ENCODE measurements around the gene CEP95. TPM values are rescaled to one million over a fixed set of nuclear protein-coding genes. Genes with fewer than 3 reads are reported as not detected.

Gene CEP95
- total and polyA plus RNA-seq, 2 of the 13 experiments (the other 11 are each of a cell fraction or from before 2014, with no cell fraction given) = 65.9 to 68.8 TPM

GRCh38 chr17:64506576-64507412, at the start of gene CEP95 (continued):
- TF ChIP-seq ZNF142 (CRISPR knock-in tag; IDR thresholded peaks at IDR 0.05) (peak; percentile 87), SRF (IDR thresholded peaks at IDR 0.05; ENCODE audit: low read depth, low read length) (peak; percentile 70), ZNF614 (CRISPR knock-in tag; IDR thresholded peaks at IDR 0.05; ENCODE audit: borderline replicate concordance) (0 out of 2 replicates have a peak, but pooled peaks have one; percentile 10), ZNF414 (CRISPR knock-in tag; IDR thresholded peaks at IDR 0.05) (0 out of 2 replicates have a peak, but pooled peaks have one; percentile 56), ZNF660 (CRISPR knock-in tag; IDR thresholded peaks at IDR 0.05; ENCODE audit: borderline replicate concordance, low read depth) (peak; percentile 85; the same call in 1 of the 2 replicates), ZNF431 (CRISPR knock-in tag; IDR thresholded peaks at IDR 0.05; ENCODE audit: borderline replicate concordance, low read depth) (0 out of 2 replicates have a peak, but pooled peaks have one; percentile 15), HNRNPLL (IDR thresholded peaks at IDR 0.05; ENCODE audit: low read depth, low read length, poor library complexity, severe bottlenecking) (peak; percentile 67), NRL (CRISPR knock-in tag; IDR thresholded peaks at IDR 0.05; ENCODE audit: borderline replicate concordance) (peak; percentile 91; the same call in 1 of the 2 replicates), CBFB (CRISPR knock-in tag; IDR thresholded peaks at IDR 0.05) (peak; percentile 60), HOXA3 (CRISPR knock-in tag; IDR thresholded peaks at IDR 0.05) (peak; percentile 97), SNRNP70 (IDR thresholded peaks at IDR 0.05; ENCODE audit: low read depth, low read length) (no peak), NFRKB (IDR thresholded peaks at IDR 0.05) (no peak), ZEB1 (IDR thresholded peaks at IDR 0.05; ENCODE audit: insufficient replicate concordance, low read depth) (peak; percentile 5), THRA (CRISPR knock-in tag; IDR thresholded peaks at IDR 0.05; ENCODE audit: borderline replicate concordance) (peak; percentile 67; the same call in 1 of the 2 replicates), IKZF1 (IDR thresholded peaks at IDR 0.05) (no peak), PCBP1 (IDR thresholded peaks at IDR 0.05; ENCODE audit: borderline replicate concordance, low read depth, low read length) (peak; percentile 100), HOXA5 (CRISPR knock-in tag; IDR thresholded peaks at IDR 0.05) (0 out of 2 replicates have a peak, but pooled peaks have one; percentile 74), PATZ1 (CRISPR knock-in tag; IDR thresholded peaks at IDR 0.05) (peak; percentile 46), ZNF569 (CRISPR knock-in tag; IDR thresholded peaks at IDR 0.05; ENCODE audit: borderline replicate concordance) (peak; percentile 80; the same call in 1 of the 2 replicates)

Measured in HepG2 (cell line).